ENCODE results near the gene NDUFA6.

NDUFA6 gene

GRCh38 chr22:42070517-42071422 lies 19.8 kb downstream of the NDUFA6 start, which contains the start of gene NAGA:
Gene NAGA (minus strand): TSS chr22:42070812. CDS start chr22:42070297, 515 bp downstream.
- DNase-seq: peak; percentile 58 to 97 (median 86)

GRCh38 chr22:42069801-42070516 lies 20.6 kb downstream of the NDUFA6 start:
- peak in 3 of 14 donors; percentile 35 to 71 (median 51) for DNase-seq

- DNase-seq: no peak
These were observed 22.3 kb downstream of the NDUFA6 start for GRCh38 chr22:42068291-42068690.

- DNase-seq: no peak
These were observed 22.8 kb downstream of the NDUFA6 start for GRCh38 chr22:42067671-42068251.

GRCh38 chr22:42066937-42067336 lies 23.6 kb downstream of the NDUFA6 start:
- DNase-seq: no peak

- DNase-seq: peak in 1 of 14 donors; percentile 24
These were observed 24.3 kb downstream of the NDUFA6 start for GRCh38 chr22:42066126-42066761.

GRCh38 chr22:42065438-42066125 lies 25.0 kb downstream of the NDUFA6 start:
- no peak for DNase-seq

- no peak for DNase-seq
These were observed 25.9 kb downstream of the NDUFA6 start for GRCh38 chr22:42064629-42065028.

- DNase-seq: no peak
These were observed 27.9 kb downstream of the NDUFA6 start for GRCh38 chr22:42062506-42063170.

GRCh38 chr22:42061041-42061440 lies 29.5 kb downstream of the NDUFA6 start:
- no peak for DNase-seq

GRCh38 chr22:42060489-42060888 lies 30.1 kb downstream of the NDUFA6 start:
- DNase-seq: no peak

- DNase-seq: no peak
These were observed 33.6 kb downstream of the NDUFA6 start for GRCh38 chr22:42056757-42057511.

- no peak for DNase-seq
These were observed 37.8 kb downstream of the NDUFA6 start for GRCh38 chr22:42052765-42053164.

GRCh38 chr22:42050641-42051180 lies 39.9 kb downstream of the NDUFA6 start:
- no peak for DNase-seq

- DNase-seq: no peak
These were observed 48.8 kb downstream of the NDUFA6 start for GRCh38 chr22:42041784-42042183.

GRCh38 chr22:42039271-42039670 lies 51.3 kb downstream of the NDUFA6 start:
- DNase-seq: no peak
